GM18861 (cell line): Measurements from ENCODE around the gene EPB41L4A.
"Not testable (repeated sequence)": the region's sequence is repeated elsewhere in the genome, so short reads cannot be mapped to it uniquely, and the experiment has no call there.

ENCODE experiments used
- ATAC-seq: cut with Tn5 transposase; IDR thresholded peaks from one replicate; pipeline ENCODE4 v1.9.1; 2021; ENCODE audit not compliant: unreplicated experiment

Gene EPB41L4A, protein sequence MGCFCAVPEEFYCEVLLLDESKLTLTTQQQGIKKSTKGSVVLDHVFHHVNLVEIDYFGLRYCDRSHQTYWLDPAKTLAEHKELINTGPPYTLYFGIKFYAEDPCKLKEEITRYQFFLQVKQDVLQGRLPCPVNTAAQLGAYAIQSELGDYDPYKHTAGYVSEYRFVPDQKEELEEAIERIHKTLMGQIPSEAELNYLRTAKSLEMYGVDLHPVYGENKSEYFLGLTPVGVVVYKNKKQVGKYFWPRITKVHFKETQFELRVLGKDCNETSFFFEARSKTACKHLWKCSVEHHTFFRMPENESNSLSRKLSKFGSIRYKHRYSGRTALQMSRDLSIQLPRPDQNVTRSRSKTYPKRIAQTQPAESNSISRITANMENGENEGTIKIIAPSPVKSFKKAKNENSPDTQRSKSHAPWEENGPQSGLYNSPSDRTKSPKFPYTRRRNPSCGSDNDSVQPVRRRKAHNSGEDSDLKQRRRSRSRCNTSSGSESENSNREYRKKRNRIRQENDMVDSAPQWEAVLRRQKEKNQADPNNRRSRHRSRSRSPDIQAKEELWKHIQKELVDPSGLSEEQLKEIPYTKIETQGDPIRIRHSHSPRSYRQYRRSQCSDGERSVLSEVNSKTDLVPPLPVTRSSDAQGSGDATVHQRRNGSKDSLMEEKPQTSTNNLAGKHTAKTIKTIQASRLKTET

DNA sequence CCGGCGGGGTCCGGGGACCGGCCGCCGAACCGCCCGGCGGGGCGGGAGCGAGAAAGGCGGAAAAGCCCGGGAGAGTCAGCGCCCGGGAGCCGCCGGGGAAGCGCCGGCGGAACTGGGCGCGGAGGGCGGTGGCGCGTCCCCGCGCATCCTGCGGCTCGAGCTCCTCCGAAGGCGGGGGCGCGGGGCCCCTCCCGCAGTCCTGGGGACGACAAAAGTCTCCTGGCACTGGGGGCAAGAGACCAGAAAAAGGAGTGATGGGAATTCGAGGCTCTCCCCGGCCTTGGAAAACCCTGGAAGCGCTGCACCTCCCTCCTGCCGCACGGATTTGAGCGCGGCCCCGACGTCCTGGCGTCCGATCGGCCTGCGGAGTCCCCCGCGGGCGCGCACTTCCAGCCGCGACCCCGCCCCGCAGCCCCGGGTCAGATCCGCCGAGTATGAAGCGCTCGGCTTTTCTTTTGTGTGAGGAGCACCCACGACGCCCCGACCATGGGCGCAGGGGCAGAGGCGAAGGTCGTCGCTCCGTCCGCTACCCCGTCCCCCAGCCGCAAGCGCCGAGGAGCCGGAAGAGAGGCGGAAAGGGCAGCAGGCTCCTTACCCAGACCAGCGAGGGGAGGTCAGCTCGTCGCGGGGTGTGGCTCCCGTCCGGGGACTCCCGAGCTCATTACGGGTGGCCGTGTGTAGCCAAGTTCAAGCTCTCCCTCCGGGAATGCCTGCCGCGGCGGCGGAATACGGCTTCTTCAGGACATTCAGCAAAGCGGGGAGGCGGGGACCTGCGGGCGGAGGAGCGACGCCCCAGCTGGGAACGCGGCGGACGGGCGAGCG is at the start of gene EPB41L4A:
Gene EPB41L4A (minus strand): TSS at position 114 of the 822 bp plus-strand sequence. CDS start 238 bp downstream, outside the sequence.
- peak; percentile 20 for ATAC-seq

DNA sequence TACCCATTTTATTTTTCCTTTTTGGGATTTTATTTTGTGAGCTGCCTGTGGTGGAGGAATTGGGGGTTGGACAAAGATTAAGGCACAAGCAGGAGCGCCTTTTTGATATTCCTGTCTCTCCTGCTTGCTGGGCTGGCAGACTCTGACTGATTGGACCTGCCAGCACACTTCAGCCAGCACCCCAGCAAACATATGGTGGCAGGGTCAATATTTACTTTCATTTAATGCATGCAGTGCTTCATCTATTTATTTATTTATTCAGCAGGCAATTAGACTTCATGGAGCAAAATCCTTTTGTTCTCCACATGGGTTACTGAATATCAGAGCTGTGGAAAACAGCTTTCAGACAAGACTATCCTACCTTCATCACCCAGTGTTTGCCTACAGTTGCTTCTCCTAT is 48.4 kb upstream of the EPB41L4A start:
- no peak for ATAC-seq

DNA sequence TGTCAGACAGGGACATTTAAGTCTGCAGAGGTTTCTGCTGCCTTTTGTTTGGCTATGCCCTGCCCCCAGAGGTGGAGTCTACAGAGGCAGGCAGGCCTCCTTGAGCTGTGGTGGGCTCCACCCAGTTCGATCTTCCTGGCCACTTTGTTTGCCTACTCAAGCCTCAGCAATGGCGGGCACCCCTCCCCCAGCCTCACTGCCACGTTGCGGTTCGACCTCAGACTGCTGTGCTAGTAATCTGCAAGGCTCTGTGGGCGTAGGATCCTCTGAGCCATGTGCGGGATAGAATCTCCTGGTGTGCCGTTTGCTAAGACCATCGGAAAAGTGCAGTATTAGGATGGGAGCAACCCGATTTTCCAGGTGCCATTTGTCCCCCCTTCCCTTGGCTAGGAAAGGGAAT is 47.2 kb upstream of the EPB41L4A start:
- not testable (repeated sequence) for ATAC-seq

DNA sequence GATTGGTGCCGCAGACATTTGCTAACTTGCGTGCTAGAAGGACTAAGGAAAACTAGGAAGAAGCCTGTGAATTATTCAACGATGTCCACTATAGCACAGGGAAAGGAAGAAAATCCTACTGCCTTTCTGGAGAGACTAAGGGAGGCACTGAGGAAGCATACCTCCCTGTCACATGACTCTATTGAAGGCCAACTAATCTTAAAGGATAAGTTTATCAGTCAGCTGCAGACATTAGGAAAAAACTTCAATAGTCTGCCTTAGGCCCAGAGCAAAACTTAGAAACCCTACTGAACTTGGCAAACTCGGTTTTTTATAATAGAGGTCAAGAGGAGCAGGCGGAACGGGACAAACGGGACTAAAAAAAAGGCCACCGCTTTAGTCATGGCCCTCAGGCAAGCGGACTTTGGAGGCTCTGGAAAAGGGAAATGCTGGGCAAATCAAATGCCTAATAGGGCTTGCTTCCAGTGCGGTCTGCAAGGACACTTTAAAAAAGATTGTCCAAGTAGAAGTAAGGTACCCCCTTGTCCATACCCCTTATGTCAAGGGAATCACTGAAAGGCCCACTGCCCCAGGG is 28.2 kb upstream of the EPB41L4A start:
- not testable (repeated sequence) for ATAC-seq

DNA sequence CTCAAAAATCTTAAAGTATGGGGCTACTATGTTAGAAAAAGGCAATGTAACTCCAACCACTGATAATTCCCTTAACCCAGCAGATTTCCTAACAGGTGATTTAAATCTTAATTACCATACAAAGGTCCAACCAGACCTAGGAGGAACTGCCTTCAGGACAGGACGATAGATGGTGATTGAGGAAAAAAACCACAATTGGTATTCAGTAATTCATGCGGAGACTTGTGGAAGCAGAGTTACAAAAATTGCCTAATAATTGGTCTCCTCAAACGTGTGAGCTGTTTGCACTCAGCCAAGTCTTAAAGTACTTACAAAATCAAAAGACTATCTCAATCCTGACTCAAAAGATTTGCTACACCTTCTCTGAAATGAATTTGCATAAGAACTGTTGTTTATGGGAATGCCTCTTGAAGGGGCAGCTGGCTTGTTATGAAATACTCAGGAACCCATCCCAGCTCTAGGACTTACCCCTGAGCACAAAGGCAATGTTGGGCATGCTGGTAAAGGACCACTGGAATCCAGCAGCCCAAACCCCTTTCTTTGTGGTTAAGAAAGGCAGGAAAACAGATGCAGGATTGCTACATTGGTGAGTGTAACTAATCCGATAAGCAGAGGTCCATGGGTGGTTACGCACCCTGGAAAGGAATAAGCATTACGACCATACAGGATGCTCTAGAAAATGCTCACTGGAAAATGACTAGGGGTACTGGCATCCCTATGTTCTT is 26.7 kb upstream of the EPB41L4A start:
- ATAC-seq: no peak

DNA sequence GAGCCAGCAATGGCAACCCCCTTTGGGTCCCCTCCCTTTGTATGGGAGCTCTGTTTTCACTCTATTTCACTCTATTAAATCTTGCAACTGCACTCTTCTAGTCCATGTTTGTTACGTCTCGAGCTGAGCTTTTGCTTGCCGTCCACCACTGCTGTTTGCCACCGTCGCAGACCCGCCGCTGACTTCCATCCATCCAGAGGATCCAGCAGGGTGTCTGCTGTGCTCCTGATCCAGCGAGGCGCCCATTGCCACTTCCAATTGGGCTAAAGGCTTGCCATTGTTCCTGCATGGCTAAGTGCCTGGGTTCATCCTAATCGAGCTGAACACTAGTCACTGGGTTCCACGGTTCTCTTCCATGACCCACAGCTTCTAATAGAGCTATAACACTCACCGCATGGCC is 24.9 kb upstream of the EPB41L4A start:
- not testable (repeated sequence) for ATAC-seq

DNA sequence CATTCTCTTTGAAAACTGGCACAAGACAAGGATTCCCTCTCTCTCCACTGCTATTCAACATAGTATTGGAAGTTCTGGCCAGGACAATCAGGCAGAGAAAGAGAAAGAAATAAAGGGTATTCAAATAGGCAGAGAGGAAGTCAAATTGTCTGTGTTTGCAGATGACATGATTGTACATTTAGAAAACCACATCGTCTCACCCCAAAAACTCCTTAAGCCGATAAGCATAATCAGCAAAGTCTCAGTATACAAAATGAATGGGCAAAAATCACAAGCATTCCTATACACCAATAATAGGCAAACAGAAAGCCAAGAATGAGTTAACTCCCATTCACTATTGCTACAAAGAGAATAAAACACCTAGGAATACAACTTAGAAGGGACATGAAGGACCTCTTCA is 21.0 kb upstream of the EPB41L4A start:
- no peak for ATAC-seq

DNA sequence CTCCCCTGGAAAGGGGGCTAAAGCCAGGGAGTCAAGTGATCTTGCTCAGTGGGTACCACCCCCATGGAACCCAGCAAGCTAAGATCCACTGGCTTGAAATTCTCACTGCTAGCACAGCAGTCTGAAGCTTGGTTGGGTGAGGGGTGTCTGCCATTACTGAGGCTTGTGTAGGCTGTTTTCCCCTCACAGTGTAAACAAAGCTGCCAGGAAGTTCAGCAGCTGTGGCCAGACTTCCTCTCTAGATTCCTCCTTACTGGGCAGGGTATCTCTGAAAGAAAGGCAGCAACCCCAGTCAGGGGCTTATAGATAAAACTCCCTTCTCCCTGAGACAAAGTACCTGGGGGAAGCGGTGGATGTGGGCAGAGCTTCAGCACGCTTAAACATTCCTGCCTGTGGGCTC is 17.1 kb upstream of the EPB41L4A start:
- no peak for ATAC-seq

DNA sequence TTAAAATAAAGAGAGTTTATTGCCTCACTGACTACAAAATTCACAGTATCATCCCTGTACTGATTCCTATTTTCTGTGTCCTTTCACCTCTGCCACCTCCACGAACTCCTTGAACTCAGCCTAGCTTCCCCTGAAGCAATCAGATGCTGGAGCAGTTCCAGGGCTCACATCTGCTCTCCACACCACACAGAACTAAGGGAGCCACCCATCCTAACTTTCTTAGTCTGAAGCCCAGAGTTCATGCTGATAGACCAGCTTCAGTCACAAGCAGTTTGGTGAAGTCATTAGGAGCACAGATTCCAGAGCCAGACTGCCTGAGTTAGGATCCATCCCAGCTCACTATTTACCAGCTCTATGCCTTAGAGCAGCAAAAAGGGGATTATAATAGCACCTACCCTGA is 15.6 kb upstream of the EPB41L4A start:
- no peak for ATAC-seq

DNA sequence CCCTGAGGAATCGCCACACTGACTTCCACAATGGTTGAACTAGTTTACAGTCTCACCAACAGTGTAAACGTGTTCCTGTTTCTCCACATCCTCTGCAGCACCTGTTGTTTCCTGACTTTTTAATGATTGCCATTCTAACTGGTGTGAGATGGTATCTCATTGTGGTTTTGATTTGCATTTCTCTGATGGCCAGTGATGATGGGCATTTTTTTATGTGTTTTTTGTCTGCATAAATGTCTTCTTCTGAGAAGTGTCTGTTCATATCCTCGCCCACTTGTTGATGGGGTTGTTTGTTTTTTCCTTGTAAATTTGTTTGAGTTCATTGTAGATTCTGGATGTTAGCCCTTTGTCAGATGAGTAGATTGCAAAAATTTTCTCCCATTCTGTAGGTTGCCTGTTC is 7.1 kb upstream of the EPB41L4A start:
- not testable (repeated sequence) for ATAC-seq

DNA sequence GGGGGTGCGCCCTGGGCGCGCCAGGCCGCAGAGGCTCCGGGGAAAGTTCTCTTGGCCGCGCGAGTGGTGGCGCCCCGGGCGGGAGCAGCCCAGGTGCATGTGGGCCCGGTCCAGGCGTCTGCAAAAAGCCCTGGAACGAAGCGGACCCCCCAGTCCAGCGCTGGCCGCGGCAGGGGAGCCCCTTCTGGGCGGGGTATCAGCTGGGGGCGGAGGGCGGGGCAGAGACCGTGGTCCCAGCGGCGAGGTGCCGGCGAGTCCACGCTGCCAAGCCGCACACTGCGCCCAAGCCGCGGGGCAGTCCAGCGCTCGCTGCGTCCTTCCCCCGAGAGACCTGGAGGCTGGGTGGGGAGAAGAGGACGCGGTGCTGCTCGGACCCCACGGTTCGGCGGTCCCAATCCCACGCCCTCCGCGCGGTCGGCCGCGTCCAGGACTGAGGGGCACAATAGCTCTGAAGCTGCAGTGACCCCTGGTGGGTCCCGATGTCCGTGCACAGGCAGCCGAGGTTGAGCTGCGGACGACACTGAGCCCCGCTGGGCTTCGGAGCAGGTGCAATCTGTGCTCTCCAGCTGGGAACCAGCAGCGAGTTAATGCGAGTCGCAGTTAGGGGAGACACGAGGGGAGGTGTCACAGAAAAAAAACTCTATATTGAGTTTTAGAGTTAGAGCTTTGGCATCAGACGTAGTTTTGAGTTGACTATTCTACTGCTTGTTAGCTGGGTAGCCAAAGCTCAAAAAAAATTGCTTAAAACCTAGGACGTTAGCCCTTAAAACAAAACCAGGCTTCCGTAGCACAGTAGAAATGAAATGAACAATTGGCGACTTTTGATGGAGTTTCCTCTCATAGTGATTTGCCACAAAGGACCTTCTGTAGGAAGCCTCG is 1.1 kb upstream of the EPB41L4A start:
- peak; percentile 82 for ATAC-seq

DNA sequence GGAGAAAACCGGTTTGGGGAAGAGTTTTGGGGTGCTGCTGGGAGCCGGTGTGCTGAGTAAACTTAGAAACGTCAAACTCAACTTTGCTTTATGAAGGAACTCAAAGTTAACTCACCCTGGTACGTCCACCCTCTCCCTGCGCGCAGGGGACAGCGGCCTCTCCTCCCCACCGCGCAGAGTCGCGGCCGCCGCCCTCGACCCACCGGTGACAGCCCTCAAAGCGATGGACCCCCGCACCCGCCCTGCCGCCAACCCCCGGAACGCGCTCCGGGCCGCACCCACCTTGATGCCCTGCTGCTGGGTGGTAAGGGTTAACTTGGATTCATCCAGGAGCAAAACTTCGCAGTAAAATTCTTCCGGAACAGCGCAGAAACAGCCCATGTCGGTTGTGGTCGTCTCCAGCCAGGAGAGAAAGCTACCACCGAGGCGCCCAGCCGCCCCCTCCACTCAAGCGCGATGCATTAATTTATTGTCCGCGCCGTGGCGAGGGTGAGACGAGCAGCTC is 366 bp downstream of the EPB41L4A start:
- ATAC-seq: no peak

DNA sequence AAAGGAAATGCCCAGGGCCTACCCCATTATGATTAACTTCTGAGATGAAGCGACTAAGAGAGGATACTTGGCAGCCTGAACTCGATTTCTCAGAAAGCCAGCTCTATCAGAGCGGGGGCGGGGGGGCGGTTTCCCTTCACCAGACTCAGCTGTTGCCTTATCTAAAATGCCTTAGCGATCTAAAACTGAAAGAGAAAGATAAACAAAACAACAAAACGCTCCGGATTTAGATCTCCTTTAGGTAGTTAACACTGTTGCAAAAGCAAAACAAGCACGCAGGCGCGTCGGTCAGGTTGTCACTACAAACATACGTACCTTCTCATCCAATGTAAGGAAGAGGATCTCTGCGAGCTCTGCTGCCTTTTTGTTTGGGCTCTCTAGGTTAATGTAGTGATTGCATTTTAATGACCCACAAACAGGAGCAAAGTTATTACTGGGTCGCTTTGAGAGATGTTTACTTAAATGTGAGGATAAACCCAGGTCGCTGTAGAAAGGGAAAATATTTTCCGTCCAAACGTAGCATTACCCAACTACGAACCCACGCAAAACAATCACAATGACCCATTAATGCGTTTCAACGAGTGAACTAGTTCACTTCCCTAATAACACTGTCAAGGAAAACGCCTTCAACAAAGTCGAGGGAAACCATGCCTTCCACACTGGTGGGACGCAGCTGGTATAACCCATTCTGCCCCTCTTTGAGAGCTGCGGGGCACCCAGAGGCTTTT is 982 bp downstream of the EPB41L4A start:
- peak; percentile 55 for ATAC-seq

DNA sequence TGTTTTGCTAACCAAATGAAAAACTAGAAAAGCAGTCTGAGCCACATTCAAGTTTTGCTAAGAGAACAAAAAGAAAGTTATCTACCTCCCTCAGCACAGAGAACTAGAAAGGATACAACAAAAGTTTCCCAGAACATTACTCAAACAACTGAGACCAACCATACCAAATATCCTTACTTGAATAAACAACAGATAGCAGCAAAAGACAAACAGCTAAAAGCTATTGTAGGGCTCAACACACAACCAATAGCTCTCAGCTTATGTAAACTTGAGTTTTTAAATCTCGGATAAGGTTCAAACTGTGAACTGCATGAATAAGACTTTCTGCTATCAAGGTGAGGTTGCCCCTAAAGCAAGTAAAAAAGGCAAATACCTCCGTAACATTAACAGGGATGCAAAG is 3.5 kb downstream of the EPB41L4A start:
- ATAC-seq: no peak

DNA sequence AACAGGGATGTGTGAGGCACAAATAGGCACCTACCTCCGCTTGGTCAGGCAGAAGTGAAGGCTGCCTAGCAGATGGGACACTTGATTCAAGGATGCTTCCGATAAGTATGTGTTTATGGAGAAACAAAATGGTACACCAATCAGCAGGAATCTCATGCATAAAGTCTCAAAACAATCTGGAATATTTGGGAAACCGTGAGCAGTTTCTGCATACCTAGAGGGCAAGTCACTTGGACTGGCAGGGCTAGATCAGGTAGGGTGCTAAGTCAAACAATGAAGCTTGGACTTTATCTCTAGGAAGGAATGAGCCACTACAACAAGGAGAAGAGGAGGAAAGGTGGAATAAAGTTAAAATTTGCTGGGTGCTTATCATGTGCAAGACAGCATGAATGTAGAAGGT is 5.5 kb downstream of the EPB41L4A start:
- no peak for ATAC-seq

DNA sequence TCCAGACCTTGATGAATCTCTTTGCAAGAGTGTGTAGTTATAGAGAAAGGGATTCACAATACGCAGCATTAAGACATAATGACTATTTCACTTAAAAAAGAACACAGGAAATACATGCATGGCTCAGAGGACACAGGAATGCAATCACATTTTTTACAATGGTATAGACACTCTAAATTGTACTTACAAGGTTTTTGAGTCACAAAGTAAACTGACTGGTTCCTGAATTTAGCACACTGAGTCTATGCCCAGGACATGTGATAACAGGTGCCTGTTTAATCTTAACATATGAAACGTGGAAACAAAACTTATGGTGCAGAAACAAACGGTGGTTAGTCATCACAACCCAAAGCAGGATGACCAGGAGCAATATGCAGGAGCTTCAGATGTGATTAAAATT is 6.7 kb downstream of the EPB41L4A start:
- no peak for ATAC-seq

DNA sequence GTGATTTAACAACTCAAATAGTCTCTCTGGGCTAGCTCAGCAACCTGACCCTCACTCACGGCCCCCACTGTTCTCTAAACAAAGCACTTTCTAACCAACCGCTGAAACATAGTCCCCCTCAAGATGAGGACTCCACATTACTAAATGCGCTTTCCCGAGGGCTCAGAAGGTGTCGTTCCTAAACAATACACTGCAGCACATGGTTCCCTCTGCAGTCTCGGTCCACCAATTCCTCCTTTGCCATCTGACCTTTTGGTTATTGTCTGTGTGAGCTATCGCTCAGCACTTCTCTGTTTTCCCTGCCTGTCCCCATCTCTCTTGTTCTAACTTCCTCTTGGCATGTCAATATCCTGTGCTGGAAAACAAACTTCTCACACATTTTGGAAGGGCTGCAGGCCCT is 7.2 kb downstream of the EPB41L4A start:
- ATAC-seq: no peak

DNA sequence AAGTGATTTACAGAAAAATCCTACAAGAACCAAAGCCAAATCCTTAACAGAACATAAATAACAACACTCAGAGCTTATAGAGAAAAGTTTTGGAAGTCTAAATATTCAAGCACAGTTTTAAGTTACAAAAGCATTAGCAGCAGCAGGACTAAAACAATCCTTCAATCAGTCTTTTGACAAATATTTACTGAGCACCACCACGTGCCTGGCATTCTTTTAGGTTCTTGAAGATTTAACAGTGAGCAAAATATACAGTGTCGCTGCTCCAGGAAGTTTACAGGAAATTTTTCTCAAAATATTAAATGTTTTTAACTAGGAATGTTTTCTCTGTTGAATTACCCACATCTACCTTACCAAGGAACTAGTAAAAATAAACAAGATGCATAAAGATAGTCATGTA is 11.4 kb downstream of the EPB41L4A start:
- ATAC-seq: no peak

DNA sequence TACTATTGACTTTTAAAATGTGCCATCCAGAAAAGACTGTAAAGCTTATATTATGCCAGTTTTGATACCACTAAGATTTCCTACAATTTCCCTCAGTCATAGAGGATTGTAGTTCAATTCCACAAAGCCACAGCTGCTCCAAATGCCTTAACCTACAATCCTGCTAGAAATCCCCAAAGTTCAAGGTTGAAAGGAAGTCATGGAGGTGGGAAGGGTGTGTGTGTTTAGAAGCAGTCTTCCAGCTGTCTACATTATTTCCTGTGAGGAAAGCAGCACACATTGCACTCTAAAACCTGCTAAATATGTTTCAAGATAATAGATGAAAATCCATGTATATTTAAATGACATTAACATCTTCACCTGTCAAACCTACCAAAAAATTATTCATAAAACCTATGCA is 11.8 kb downstream of the EPB41L4A start:
- ATAC-seq: no peak
